Measurements from ENCODE around the gene ABCC2. TPM values are rescaled to one million over a fixed set of nuclear protein-coding genes. Genes with fewer than 3 reads are reported as not detected.

ABCC2 gene
- total RNA-seq, 2 donors from 2014 or later: 1.3 to 4.3 TPM

- H3K27ac ChIP-seq: no peak overlapping the region
- no peaks in the 10 kb centered on the region for H3K9me3 ChIP-seq
- no peak overlapping the region for H3K4me3 ChIP-seq
- DNase-seq (no peak), ATAC-seq (no peak)
- WGBS, 2 donors: 90 to 100% methylated on average over 4 of the region's 4 CpGs
- intact Hi-C loops (cut with DNase I): no loop called here
- no peaks in the 10 kb centered on the region for H3K27me3 ChIP-seq
- no peaks in the 10 kb centered on the region for H3K36me3 ChIP-seq (replicated peaks in 1 of 2; ENCODE audit: insufficient read depth in 1 of 2, low read depth in 2 of 2)
- H3K4me1 ChIP-seq: no peaks in the 10 kb centered on the region
- TF ChIP-seq CTCF (IDR thresholded peaks at IDR 0.05): no peak
- TF ChIP-seq POLR2A (IDR thresholded peaks at IDR 0.05): no peak
Measured at GRCh38 chr10:99798031-99798430, 15.6 kb downstream of the ABCC2 start.

DNA sequence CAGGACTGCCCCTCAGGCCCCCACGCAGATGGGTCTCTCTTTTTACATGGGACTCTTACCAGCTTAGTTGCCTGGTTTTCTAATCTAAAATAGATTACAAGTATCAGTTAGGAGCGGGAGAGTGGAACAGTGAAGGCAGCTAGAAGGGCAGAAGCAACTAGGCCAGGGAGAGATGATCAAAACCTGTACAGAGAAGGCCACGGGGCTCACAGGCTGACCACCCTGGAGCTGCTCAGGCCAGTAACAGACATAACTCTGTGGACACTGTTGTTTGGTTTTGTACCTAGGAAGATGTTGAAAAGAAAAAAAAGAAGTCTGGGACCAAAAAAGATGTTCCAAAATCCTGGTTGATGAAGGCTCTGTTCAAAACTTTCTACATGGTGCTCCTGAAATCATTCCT, 16.5 kb downstream of the ABCC2 start:
- Histone ChIP-seq H3K4me3 (no peak overlapping the region), H3K27ac (no peak overlapping the region), H3K27me3 (no peaks in the 10 kb centered on the region), H3K36me3 (replicated peaks in 1 of 2; ENCODE audit: insufficient read depth in 1 of 2, low read depth in 2 of 2) (no peaks in the 10 kb centered on the region), H3K4me1 (no peaks in the 10 kb centered on the region), H3K9me3 (no peaks in the 10 kb centered on the region)
- TF ChIP-seq POLR2A (IDR thresholded peaks at IDR 0.05): no peak
- no peak for TF ChIP-seq CTCF (IDR thresholded peaks at IDR 0.05)
- ATAC-seq (no peak), DNase-seq (no peak)
- WGBS, 2 donors: 78 to 79% methylated on average over 3 of the region's 3 CpGs
- intact Hi-C loops (cut with DNase I): no loop called here

DNA sequence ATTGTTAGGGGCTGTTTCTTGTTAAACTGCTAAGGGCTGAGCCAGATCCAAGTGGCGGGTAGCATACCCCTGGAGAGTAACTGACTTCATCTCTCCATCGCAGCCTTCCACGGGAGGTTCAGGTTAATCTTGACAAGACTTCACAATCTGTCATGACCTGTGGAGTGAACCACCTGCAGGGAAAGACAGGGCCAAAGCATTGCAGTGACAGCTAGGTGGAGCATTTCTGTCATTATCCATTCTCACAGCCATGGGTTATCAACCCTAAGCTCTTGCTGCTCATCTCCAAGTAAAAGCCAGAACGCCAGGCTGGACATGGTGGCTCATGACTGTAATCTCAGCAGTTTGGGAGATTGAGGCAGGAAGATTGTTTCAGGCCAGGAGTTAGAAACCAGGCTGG, 17.2 kb downstream of the ABCC2 start:
- DNase-seq (no peak), ATAC-seq (no peak)
- no peak for TF ChIP-seq POLR2A (IDR thresholded peaks at IDR 0.05)
- TF ChIP-seq CTCF (IDR thresholded peaks at IDR 0.05): no peak
- no peaks in the 10 kb centered on the region for H3K9me3 ChIP-seq
- H3K27me3 ChIP-seq: no peaks in the 10 kb centered on the region
- H3K36me3 ChIP-seq (replicated peaks in 1 of 2; ENCODE audit: insufficient read depth in 1 of 2, low read depth in 2 of 2): no peaks in the 10 kb centered on the region
- no peak overlapping the region for H3K4me3 ChIP-seq
- no peak overlapping the region for H3K27ac ChIP-seq
- 71 to 98% methylated on average over 4 of the region's 4 CpGs for WGBS, 2 donors
- intact Hi-C loops (cut with DNase I): no loop called here
- H3K4me1 ChIP-seq: no peaks in the 10 kb centered on the region

GRCh38 chr10:99804471-99804870, 22.0 kb downstream of the ABCC2 start:
- H3K36me3 ChIP-seq (replicated peaks in 1 of 2; ENCODE audit: insufficient read depth in 1 of 2, low read depth in 2 of 2): no peaks in the 10 kb centered on the region
- no peaks in the 10 kb centered on the region for H3K4me1 ChIP-seq
- 71 to 91% methylated on average over 1 to 3 of the region's 3 CpGs for WGBS, 2 donors
- no peaks in the 10 kb centered on the region for H3K27me3 ChIP-seq
- no peaks in the 10 kb centered on the region for H3K9me3 ChIP-seq
- no peak for DNase-seq
- intact Hi-C loops (cut with DNase I): no loop called here
- no peak for TF ChIP-seq POLR2A (IDR thresholded peaks at IDR 0.05)
- TF ChIP-seq CTCF (IDR thresholded peaks at IDR 0.05): no peak
- no peak overlapping the region for H3K27ac ChIP-seq
- ATAC-seq: no peak
- no peak overlapping the region for H3K4me3 ChIP-seq

- ATAC-seq (no peak), DNase-seq (no peak)
- WGBS, 2 donors: 72 to 78% methylated on average over 5 of the region's 5 CpGs
- no peaks in the 10 kb centered on the region for H3K4me1 ChIP-seq
- intact Hi-C loops (cut with DNase I): no loop called here
- no peaks in the 10 kb centered on the region for H3K9me3 ChIP-seq
- H3K36me3 ChIP-seq (replicated peaks in 1 of 2; ENCODE audit: insufficient read depth in 1 of 2, low read depth in 2 of 2): no peaks in the 10 kb centered on the region
- TF ChIP-seq CTCF (IDR thresholded peaks at IDR 0.05) (no peak), POLR2A (IDR thresholded peaks at IDR 0.05) (no peak)
- no peak overlapping the region for H3K4me3 ChIP-seq
- H3K27ac ChIP-seq: no peak overlapping the region
- no peaks in the 10 kb centered on the region for H3K27me3 ChIP-seq
Measured at GRCh38 chr10:99805190-99805589, 22.8 kb downstream of the ABCC2 start.

Data from body of pancreas (tissue), 4 donors.